Skeletal muscle satellite cell (primary cell): ENCODE data around the gene RAB30.

ENCODE experiments used
- H3K27me3 ChIP-seq: 2 replicates; pipeline ENCODE4 v1.7.0; 2013; ENCODE audit warnings: low read length; ENCODE audit not compliant: control insufficient read depth, insufficient read depth
- H3K36me3 ChIP-seq: 2 replicates; pipeline ENCODE4 v1.7.0; 2013; ENCODE audit warnings: mild to moderate bottlenecking, control low read depth, low read length; ENCODE audit not compliant: insufficient read depth
- H3K4me1 ChIP-seq: 2 replicates; pipeline ENCODE4 v1.7.0; 2013; ENCODE audit warnings: low read length; ENCODE audit not compliant: control insufficient read depth, insufficient read depth
- H3K4me2 ChIP-seq: 2 replicates; pipeline ENCODE4 v1.7.0; 2013; ENCODE audit warnings: mild to moderate bottlenecking, low read length
- H3K4me3 ChIP-seq: 2 replicates; pipeline ENCODE4 v1.7.0; 2013; ENCODE audit warnings: low read length
- H3K9ac ChIP-seq: 2 replicates; pipeline ENCODE4 v1.7.0; 2013; ENCODE audit warnings: mild to moderate bottlenecking, low read depth, low read length, moderate library complexity
- H3K9me3 ChIP-seq: replicated peaks from 2 replicates; pipeline ENCODE4 v1.7.0; 2013; ENCODE audit warnings: mild to moderate bottlenecking, control low read depth, low read length

RAB30 gene

DNA sequence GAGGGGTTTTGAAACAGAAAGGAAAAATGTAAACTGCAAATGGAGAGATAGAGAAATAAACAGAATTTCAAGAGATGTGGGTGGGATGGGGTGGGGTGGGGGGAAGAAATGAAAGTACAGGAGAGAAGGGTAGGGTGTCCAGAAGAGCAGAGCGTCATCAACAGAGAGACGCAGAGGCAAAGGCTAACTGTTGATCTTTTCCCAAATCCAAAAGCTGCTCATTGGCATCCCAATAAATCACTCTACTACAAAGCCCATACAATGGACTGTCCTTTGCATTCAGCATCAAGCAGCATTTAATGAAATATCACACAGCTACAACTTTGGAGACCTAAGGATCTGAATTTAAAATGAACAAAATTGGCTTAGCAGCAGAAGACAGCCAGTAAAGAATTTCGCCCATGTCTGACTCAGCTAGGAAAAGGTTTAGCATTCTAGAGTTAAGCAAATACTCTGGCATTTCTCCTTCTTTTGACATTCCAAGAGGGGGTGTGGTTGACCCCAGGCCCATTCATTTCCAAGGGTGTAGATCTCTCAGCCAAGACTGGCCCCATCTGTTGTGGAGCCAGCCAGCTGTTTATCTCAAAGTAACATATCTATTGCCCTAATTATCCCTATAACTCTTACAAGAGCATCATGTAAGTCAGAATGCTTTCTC, 1.5 kb downstream of the RAB30 start:
- H3K9me3 ChIP-seq, result no peaks in the 10 kb centered on the region
- H3K4me3 ChIP-seq, result peak overlapping the region; percentile 90
- H3K9ac ChIP-seq, result peak overlapping the region; percentile 84
- peaks cover 16% of the 10 kb centered on the region for H3K36me3 ChIP-seq
- peak overlapping the region; percentile 76 for H3K4me2 ChIP-seq
- H3K4me1 ChIP-seq, result peaks cover 28% of the 10 kb centered on the region
- no peaks in the 10 kb centered on the region for H3K27me3 ChIP-seq

DNA sequence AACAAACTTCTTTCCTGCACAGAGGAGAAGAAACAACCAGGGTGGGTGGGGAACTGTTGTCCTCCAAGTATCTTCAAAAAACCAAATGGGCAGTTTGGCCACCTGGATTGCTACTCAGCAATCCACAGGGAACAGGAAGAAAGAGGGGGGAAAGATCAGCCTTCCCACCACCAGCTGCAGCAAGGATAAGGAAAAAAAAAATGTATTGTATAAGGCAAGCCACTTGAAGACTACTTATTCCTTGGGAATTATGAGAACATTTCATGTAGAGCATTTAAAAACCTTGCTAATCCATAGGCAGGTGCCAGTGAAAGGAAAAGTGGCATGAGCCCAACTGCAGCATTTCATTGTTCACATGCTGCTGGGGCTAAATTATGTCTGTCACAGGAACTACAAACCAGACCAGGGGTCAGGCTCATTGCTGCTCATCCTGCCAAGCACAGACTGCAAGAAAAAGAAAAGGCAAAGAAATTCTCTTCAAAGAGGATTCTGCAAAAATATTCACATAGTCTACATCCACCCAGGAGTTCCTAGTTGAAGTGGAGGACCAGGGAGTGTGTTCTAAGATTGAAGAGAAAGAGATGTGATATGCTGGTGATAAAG, 2.2 kb downstream of the RAB30 start:
- Histone ChIP-seq H3K36me3 (peaks cover 13% of the 10 kb centered on the region), H3K4me2 (peak overlapping the region; percentile 76), H3K4me3 (peak overlapping the region; percentile 90), H3K4me1 (peaks cover 28% of the 10 kb centered on the region), H3K9ac (peak overlapping the region; percentile 84), H3K27me3 (no peaks in the 10 kb centered on the region), H3K9me3 (no peaks in the 10 kb centered on the region)

DNA sequence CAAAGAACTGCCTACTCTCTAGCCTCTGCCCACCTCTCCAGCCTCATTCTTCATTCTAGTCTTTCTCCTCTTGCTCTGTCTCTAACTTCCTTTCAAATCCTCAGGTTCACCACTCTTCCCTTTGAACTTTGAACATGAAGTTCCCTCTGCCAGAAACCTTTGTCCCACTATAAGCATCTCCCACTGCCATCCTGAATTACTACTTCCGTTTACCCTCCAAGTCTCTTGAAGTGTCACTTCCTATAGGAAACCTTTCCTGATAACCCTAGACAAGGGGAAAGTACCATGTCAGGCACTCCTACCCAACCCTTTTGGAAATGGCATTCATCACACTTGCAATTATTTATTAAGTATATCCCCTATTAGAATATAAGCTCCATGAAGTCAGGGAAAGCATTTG, 3.1 kb downstream of the RAB30 start:
- H3K36me3 ChIP-seq, result peaks cover 7% of the 10 kb centered on the region
- no peak overlapping the region for H3K9ac ChIP-seq
- H3K4me1 ChIP-seq, result peaks cover 27% of the 10 kb centered on the region
- no peaks in the 10 kb centered on the region for H3K9me3 ChIP-seq
- H3K4me3 ChIP-seq, result no peak overlapping the region
- no peaks in the 10 kb centered on the region for H3K27me3 ChIP-seq
- peak overlapping the region; percentile 76 for H3K4me2 ChIP-seq

- no peaks in the 10 kb centered on the region for H3K36me3 ChIP-seq
- no peak overlapping the region for H3K9ac ChIP-seq
- H3K4me3 ChIP-seq, result no peak overlapping the region
- H3K9me3 ChIP-seq, result no peaks in the 10 kb centered on the region
- peaks cover 21% of the 10 kb centered on the region for H3K4me1 ChIP-seq
- H3K4me2 ChIP-seq, result no peak overlapping the region
- H3K27me3 ChIP-seq, result no peaks in the 10 kb centered on the region
These were observed 7.7 kb downstream of the RAB30 start for GRCh38 chr11:83064011-83064410.

DNA sequence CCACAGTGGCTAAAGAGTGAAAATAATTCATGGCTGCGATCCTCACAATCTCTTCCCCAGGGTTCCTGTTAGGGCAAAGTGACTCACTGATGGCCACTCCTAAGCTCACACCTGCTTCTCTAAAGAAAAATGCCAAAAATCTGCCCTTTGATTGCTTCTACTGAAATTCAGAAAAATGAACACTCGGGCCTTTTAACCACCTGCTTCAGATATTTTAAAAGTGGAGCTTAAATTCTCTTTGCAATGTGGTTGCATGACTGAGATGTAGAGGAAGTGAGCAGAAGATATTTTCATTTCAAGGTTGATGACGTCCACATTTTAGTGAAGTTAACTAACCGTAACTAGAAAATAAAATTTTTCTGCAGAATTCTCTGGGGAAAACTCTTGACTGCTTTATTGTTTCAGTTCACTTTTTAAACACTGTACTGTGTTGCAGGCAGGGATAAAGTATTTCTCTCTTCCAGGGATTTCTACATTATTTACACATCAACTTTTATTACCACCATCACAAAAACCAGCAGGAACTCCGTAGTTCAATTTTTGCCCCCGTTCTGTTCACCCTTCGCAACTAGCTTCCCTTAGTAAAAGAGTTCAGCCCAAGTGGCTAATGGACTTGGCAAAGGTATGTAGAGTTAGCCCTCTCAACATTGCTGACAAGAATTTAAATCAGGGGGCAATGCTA, 8.5 kb downstream of the RAB30 start:
- peaks cover 15% of the 10 kb centered on the region for H3K4me1 ChIP-seq
- peak overlapping the region; percentile 58 for H3K4me3 ChIP-seq
- H3K4me2 ChIP-seq, result peak overlapping the region; percentile 83
- no peaks in the 10 kb centered on the region for H3K27me3 ChIP-seq
- H3K36me3 ChIP-seq, result no peaks in the 10 kb centered on the region
- no peaks in the 10 kb centered on the region for H3K9me3 ChIP-seq
- H3K9ac ChIP-seq, result peak overlapping the region; percentile 66

DNA sequence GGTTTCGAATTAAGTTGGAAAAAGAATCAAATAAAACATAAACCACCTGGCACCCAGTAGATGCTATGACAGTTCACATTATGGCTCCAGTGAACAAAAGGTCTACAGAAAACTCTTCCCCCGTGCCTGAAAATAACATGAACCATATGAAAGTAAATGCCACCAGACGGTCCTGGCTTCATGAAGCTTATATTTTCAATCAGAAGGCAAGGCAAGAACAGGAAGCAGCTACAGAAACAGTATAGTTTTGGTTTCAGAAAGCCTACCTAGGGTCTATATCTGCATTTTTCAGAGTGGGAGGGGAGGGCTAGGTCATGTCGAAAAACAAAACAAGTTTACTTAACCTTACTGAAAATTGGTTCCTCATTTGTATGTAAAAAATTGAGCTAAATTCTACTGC, 9.8 kb downstream of the RAB30 start:
- Histone ChIP-seq H3K36me3 (no peaks in the 10 kb centered on the region), H3K9ac (no peak overlapping the region), H3K4me2 (no peak overlapping the region), H3K27me3 (no peaks in the 10 kb centered on the region), H3K4me1 (peaks cover 15% of the 10 kb centered on the region), H3K9me3 (no peaks in the 10 kb centered on the region), H3K4me3 (no peak overlapping the region)

- H3K4me1 ChIP-seq, result peaks cover 19% of the 10 kb centered on the region
- H3K9ac ChIP-seq, result no peak overlapping the region
- H3K4me2 ChIP-seq, result no peak overlapping the region
- no peaks in the 10 kb centered on the region for H3K9me3 ChIP-seq
- no peak overlapping the region for H3K4me3 ChIP-seq
- H3K27me3 ChIP-seq, result no peaks in the 10 kb centered on the region
- no peaks in the 10 kb centered on the region for H3K36me3 ChIP-seq
These were observed 10.7 kb downstream of the RAB30 start for GRCh38 chr11:83060965-83061364.

- no peak overlapping the region for H3K9ac ChIP-seq
- H3K4me2 ChIP-seq, result no peak overlapping the region
- H3K4me1 ChIP-seq, result peaks cover 15% of the 10 kb centered on the region
- H3K9me3 ChIP-seq, result no peaks in the 10 kb centered on the region
- H3K36me3 ChIP-seq, result no peaks in the 10 kb centered on the region
- H3K4me3 ChIP-seq, result no peak overlapping the region
- H3K27me3 ChIP-seq, result no peaks in the 10 kb centered on the region
These were observed 14.0 kb downstream of the RAB30 start for GRCh38 chr11:83057721-83058120.

- Histone ChIP-seq H3K4me1 (peaks cover 20% of the 10 kb centered on the region), H3K4me2 (no peak overlapping the region), H3K9ac (no peak overlapping the region), H3K36me3 (no peaks in the 10 kb centered on the region), H3K27me3 (no peaks in the 10 kb centered on the region), H3K4me3 (no peak overlapping the region), H3K9me3 (no peaks in the 10 kb centered on the region)
These were observed 15.1 kb downstream of the RAB30 start for GRCh38 chr11:83056611-83057010.

- H3K36me3 ChIP-seq, result no peaks in the 10 kb centered on the region
- H3K27me3 ChIP-seq, result no peaks in the 10 kb centered on the region
- no peak overlapping the region for H3K4me2 ChIP-seq
- H3K9ac ChIP-seq, result no peak overlapping the region
- no peak overlapping the region for H3K4me3 ChIP-seq
- peaks cover 24% of the 10 kb centered on the region for H3K4me1 ChIP-seq
- no peaks in the 10 kb centered on the region for H3K9me3 ChIP-seq
These were observed 15.5 kb downstream of the RAB30 start for GRCh38 chr11:83056204-83056603.

DNA sequence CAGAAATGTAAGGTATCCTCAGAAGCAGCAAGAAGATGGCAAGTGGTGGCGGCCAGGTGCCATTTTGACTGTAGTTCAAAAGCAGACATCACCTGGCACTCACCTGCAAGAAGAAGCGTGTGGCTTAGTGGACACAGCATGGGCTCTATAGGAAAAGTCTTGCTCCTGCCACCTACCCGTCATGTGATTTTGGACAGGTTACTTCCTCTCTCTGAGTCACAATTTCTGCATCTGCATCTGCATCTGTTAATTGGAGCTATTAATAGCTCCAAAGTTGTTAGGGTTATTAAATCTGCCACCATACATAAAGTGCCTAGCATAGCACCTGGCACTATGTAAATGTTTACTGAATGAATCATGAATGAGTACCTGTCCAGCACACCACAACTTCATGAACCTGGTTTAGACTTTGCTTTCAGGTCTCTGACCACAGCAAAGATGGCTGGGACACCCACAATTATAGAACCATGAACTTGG, 16.8 kb downstream of the RAB30 start:
- no peaks in the 10 kb centered on the region for H3K36me3 ChIP-seq
- no peak overlapping the region for H3K9ac ChIP-seq
- no peaks in the 10 kb centered on the region for H3K9me3 ChIP-seq
- no peaks in the 10 kb centered on the region for H3K27me3 ChIP-seq
- H3K4me3 ChIP-seq, result no peak overlapping the region
- H3K4me1 ChIP-seq, result peaks cover 30% of the 10 kb centered on the region
- H3K4me2 ChIP-seq, result no peak overlapping the region
